A673 (cell line): ENCODE measurements around the gene HDGF. TPM values are rescaled to one million over a fixed set of nuclear protein-coding genes. Genes with fewer than 3 reads are reported as not detected.

Experiments used
- BruUV-seq: library from RNA; stranded (reverse); fragments of 400-500 nt; replicated peaks from 2 replicates; lab custom pipeline; 2021; lab: Mats Ljungman, UMichigan
- CTCF ChIA-PET: fragments of 300-600 bp; sonication (Branson Sonifier 250); formaldehyde crosslinking; loops from one replicate; lab custom pipeline; 2022; ENCODE audit warnings: antibody characterized with exemption; lab: Charles Lee
- POLR2A ChIA-PET: fragments of 300-600 bp; sonication (Branson Sonifier 250); formaldehyde crosslinking; loops from one replicate; lab custom pipeline; 2022; ENCODE audit warnings: antibody characterized with exemption; ENCODE audit not compliant: low non-redundant PET; lab: Charles Lee
- DNase-seq: peaks from one replicate; pipeline ENCODE4 v3.0.0-alpha.2; 2015; ENCODE audit warnings: low spot score
- H3K27ac ChIP-seq: fragments of 200-600 bp; sonication (generic); 2 replicates; pipeline ENCODE4 v1.5.1; 2016; ENCODE audit warnings: mixed run types, low read depth, mild to moderate bottlenecking, mixed read lengths, antibody characterized with exemption, low read length; ENCODE audit not compliant: poor library complexity, severe bottlenecking
- H3K27me3 ChIP-seq: fragments of 200-600 bp; sonication (generic); replicated peaks from 2 replicates; pipeline ENCODE4 v1.6.1; 2017; ENCODE audit warnings: mixed run types, low read depth, mild to moderate bottlenecking, mixed read lengths, antibody characterized with exemption, low read length; ENCODE audit not compliant: insufficient read depth, poor library complexity
- H3K36me3 ChIP-seq: fragments of 200-600 bp; sonication (generic); 2 replicates; pipeline ENCODE4 v1.6.1; 2016; ENCODE audit warnings: mixed run types, mild to moderate bottlenecking, mixed read lengths, antibody characterized with exemption, low read length; ENCODE audit not compliant: insufficient read depth, poor library complexity, severe bottlenecking
- H3K4me1 ChIP-seq: fragments of 200-600 bp; sonication (generic); 2 replicates; pipeline ENCODE4 v1.6.1; 2017; ENCODE audit warnings: mixed run types, mild to moderate bottlenecking, mixed read lengths, antibody characterized with exemption, low read length; ENCODE audit not compliant: insufficient read depth, poor library complexity, severe bottlenecking
- H3K4me3 ChIP-seq: fragments of 200-600 bp; sonication (generic); 2 replicates; pipeline ENCODE4 v1.5.1; 2016; ENCODE audit warnings: low read depth, mixed run types, mild to moderate bottlenecking, mixed read lengths, low read length; ENCODE audit not compliant: poor library complexity, severe bottlenecking
- H3K9me3 ChIP-seq: fragments of 200-600 bp; sonication (generic); 2 replicates; pipeline ENCODE4 v1.6.1; 2016; ENCODE audit warnings: mixed run types, low read depth, mild to moderate bottlenecking, mixed read lengths, antibody characterized with exemption, low read length; ENCODE audit not compliant: poor library complexity, severe bottlenecking
- EZH2 ChIP-seq: fragments of 200-600 bp; sonication (generic); IDR thresholded peaks from 2 replicates; pipeline ENCODE4 v1.6.1; 2017; ENCODE audit warnings: borderline replicate concordance, low read depth, mild to moderate bottlenecking, mixed read lengths, antibody characterized with exemption, low read length; ENCODE audit not compliant: poor library complexity, severe bottlenecking
- intact Hi-C: fragments of 100-400 bp; cut with micrococcal nuclease; formaldehyde crosslinking; loops from one replicate; pipeline ENCODE4 v1.10.0; 2022; ENCODE audit not compliant: unreplicated experiment
- total RNA-seq: library from RNA; stranded (reverse); gene quantifications from 2 replicates; pipeline ENCODE4 v1.2.3, GENCODE V29; 2021
- TF ChIP-seq, protein P1 (sequence below): fragments of 300-800, 200-600 bp; sonication (generic); conservative IDR thresholded peaks from 2 replicates; pipeline ENCODE4 v1.5.1; 2017; ENCODE audit warnings: low read depth, mild to moderate bottlenecking, antibody characterized with exemption, low read length, moderate library complexity, mixed read lengths

HDGF gene
- total RNA-seq, 1 experiment from 2014 or later, result 536 TPM

GRCh38 chr1:156789621-156790318, 38.3 kb upstream of the HDGF start:
- TF ChIP-seq EZH2, result no peak
- no peaks in the 10 kb centered on the region for H3K27me3 ChIP-seq
- POLR2A ChIA-PET, result no interaction called here
- H3K4me3 ChIP-seq, result no peak overlapping the region
- CTCF ChIA-PET, result no interaction called here
- BruUV-seq, result TSS peak; percentile 14
- H3K4me1 ChIP-seq, result no peaks in the 10 kb centered on the region
- H3K9me3 ChIP-seq, result no peaks in the 10 kb centered on the region
- intact Hi-C loops, result no loop called here
- peaks cover 71% of the 10 kb centered on the region for H3K36me3 ChIP-seq
- no peak for DNase-seq
- no peak overlapping the region for H3K27ac ChIP-seq

DNA sequence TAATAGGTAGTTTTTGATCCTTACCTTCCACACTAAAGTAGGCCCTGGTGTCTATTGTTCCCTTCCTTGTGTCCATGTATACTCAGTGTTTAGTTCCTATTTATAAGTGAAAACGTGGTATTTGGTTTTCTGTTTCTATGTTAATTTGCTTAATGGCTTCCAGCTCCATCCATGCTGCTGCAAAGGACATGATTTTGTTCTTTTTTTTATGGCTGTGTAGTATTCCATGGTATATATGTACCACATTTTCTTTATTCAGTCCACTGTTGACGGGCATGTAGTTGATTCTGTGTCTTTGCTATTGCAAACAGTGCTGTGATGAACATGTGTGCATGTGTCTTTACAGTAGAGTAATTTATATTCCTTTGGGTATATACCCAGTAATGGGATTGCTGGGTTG, 36.7 kb upstream of the HDGF start:
- no peak for DNase-seq
- no peak overlapping the region for H3K27ac ChIP-seq
- H3K27me3 ChIP-seq, result no peaks in the 10 kb centered on the region
- no TSS peak for BruUV-seq
- ChIA-PET CTCF (interaction anchor here (0.7 kb wide), 1 partner anchor 127 kb away, joined by 4 read pairs; no protein-coding TSS in a partner anchor), POLR2A (no interaction called here)
- peaks cover 65% of the 10 kb centered on the region for H3K36me3 ChIP-seq
- H3K4me1 ChIP-seq, result no peaks in the 10 kb centered on the region
- no peaks in the 10 kb centered on the region for H3K9me3 ChIP-seq
- intact Hi-C loops, result no loop called here
- H3K4me3 ChIP-seq, result no peak overlapping the region
- TF ChIP-seq EZH2, result no peak
- TF ChIP-seq, protein P1, sequence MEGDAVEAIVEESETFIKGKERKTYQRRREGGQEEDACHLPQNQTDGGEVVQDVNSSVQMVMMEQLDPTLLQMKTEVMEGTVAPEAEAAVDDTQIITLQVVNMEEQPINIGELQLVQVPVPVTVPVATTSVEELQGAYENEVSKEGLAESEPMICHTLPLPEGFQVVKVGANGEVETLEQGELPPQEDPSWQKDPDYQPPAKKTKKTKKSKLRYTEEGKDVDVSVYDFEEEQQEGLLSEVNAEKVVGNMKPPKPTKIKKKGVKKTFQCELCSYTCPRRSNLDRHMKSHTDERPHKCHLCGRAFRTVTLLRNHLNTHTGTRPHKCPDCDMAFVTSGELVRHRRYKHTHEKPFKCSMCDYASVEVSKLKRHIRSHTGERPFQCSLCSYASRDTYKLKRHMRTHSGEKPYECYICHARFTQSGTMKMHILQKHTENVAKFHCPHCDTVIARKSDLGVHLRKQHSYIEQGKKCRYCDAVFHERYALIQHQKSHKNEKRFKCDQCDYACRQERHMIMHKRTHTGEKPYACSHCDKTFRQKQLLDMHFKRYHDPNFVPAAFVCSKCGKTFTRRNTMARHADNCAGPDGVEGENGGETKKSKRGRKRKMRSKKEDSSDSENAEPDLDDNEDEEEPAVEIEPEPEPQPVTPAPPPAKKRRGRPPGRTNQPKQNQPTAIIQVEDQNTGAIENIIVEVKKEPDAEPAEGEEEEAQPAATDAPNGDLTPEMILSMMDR, result no peak

DNA sequence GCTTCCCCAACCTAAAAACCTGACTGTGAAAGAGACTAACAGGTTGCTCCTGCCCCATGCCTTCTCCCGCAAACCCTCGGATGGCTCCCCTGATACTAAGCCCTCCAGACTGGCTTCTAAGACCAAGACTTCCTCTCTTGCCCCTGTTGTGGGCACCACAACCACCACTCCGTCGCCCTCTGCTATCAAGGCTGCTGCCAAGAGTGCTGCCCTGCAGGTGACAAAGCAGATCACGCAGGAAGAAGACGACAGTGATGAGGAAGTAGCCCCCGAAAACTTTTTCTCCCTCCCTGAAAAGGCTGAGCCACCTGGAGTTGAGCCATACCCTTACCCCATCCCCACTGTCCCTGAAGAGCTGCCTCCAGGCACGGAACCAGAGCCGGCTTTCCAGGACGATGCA, 35.2 kb upstream of the HDGF start:
- no peaks in the 10 kb centered on the region for H3K9me3 ChIP-seq
- DNase-seq, result no peak
- H3K4me3 ChIP-seq, result no peak overlapping the region
- CTCF ChIA-PET, result no interaction called here
- H3K27ac ChIP-seq, result no peak overlapping the region
- TF ChIP-seq, protein P1, result no peak
- TF ChIP-seq EZH2, result no peak
- H3K36me3 ChIP-seq, result peaks cover 61% of the 10 kb centered on the region
- intact Hi-C loops, result no loop called here
- no TSS peak for BruUV-seq
- POLR2A ChIA-PET, result no interaction called here
- no peaks in the 10 kb centered on the region for H3K4me1 ChIP-seq
- H3K27me3 ChIP-seq, result no peaks in the 10 kb centered on the region
